Measurements from ENCODE around the gene CD7. TPM values are rescaled to one million over a fixed set of nuclear protein-coding genes. Genes with fewer than 3 reads are reported as not detected.

CD7 gene
- total and polyA plus RNA-seq, 2 donors from 2014 or later = 1.0 to 9.2 TPM

DNA sequence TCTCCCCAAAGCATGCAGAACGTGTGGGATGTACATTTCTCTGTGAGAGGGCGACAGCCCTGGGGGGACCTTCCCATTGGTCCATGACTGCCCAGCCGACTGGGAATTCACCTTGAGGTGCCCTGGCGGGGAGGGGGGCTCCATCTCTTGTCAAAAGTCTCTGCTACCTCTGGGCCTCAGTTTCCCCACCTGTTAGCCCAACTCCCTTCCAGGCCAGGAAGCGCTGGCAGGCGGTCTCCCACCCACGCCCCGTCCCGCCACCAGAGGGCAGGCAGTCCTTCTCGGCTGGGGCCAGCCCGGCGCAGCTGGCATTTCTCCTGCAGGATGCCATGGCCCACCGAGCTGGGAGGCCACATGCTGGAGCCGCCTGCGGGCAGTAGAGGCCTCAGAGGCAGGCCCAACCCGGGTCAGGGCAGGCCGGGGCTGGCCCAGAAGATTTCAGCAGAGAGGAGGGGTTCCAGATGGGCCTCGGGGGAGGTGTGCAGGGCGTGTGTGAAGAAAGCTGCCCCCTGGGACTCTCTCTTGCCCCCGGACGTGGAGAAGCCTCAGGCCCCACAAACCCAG lies 16.6 kb downstream of the CD7 start:
- no peaks in the 10 kb centered on the region for H3K36me3 ChIP-seq (ENCODE audit: control insufficient read depth in 2 of 3, insufficient read depth in 3 of 3, low read length in 3 of 3)
- no peak overlapping the region for H3K9ac ChIP-seq (ENCODE audit: low read length in 3 of 3)
- no peak overlapping the region for H3K4me3 ChIP-seq (ENCODE audit: low read length in 3 of 3)
- peak; percentile 82 to 91 (median 84) for DNase-seq
- peaks cover 2 to 32% (median 19%) of the 10 kb centered on the region in 3 donors for H3K4me1 ChIP-seq (ENCODE audit: control insufficient read depth in 2 of 3, insufficient read depth in 2 of 3, low read depth in 1 of 3, low read length in 3 of 3)
- FAIRE-seq = no peak
- H3K27ac ChIP-seq (ENCODE audit: low read depth in 2 of 2, low read length in 2 of 2) = no peak overlapping the region
- H3K9me3 ChIP-seq (ENCODE audit: control insufficient read depth in 2 of 3, insufficient read depth in 1 of 3, low read length in 3 of 3) = no peaks in the 10 kb centered on the region
- H3K27me3 ChIP-seq (ENCODE audit: control insufficient read depth, insufficient read depth, low read length) = no peaks in the 10 kb centered on the region
- intact Hi-C loops (cut with DNase I) = no loop called here
- peak; percentile 59 for TF ChIP-seq CTCF (IDR thresholded peaks at IDR 0.05; ENCODE audit: borderline replicate concordance, extremely low read depth, insufficient read depth)

GRCh38 chr17:82300228-82300627 lies 17.2 kb downstream of the CD7 start:
- FAIRE-seq (no peak), DNase-seq (no peak)
- intact Hi-C loops (cut with DNase I) = no loop called here
- peaks cover 2 to 32% (median 19%) of the 10 kb centered on the region in 3 donors for H3K4me1 ChIP-seq (ENCODE audit: control insufficient read depth in 2 of 3, insufficient read depth in 2 of 3, low read depth in 1 of 3, low read length in 3 of 3)
- H3K27me3 ChIP-seq (ENCODE audit: control insufficient read depth, insufficient read depth, low read length) = no peaks in the 10 kb centered on the region
- no peak overlapping the region for H3K27ac ChIP-seq (ENCODE audit: low read depth in 2 of 2, low read length in 2 of 2)
- TF ChIP-seq CTCF (IDR thresholded peaks at IDR 0.05; ENCODE audit: borderline replicate concordance, extremely low read depth, insufficient read depth) = no peak
- H3K36me3 ChIP-seq (ENCODE audit: control insufficient read depth in 2 of 3, insufficient read depth in 3 of 3, low read length in 3 of 3) = no peaks in the 10 kb centered on the region
- H3K9me3 ChIP-seq (ENCODE audit: control insufficient read depth in 2 of 3, insufficient read depth in 1 of 3, low read length in 3 of 3) = no peaks in the 10 kb centered on the region
- no peak overlapping the region for H3K9ac ChIP-seq (ENCODE audit: low read length in 3 of 3)
- H3K4me3 ChIP-seq (ENCODE audit: low read length in 3 of 3) = no peak overlapping the region

DNA sequence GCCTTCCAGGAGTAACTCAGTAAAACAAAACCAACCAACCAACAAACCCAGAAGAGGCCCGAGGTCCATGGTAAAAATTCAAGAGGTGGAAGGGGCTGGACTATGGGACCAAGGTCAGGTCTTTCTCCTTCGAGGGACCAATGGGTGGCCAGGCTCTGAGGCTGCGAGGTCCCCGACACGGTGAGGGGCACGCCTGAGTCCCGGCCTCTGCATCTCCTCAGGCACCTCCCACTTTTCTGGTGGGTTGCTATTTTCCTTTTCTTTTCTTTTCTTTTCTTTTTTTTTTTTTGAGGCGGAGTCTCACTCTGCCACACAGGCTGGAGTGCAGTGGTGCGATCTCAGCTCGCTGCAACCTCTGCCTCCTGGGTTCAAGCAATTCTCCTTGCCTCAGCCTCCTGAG lies 18.0 kb downstream of the CD7 start:
- Histone ChIP-seq H3K27me3 (ENCODE audit: control insufficient read depth, insufficient read depth, low read length) (no peaks in the 10 kb centered on the region), H3K9ac (ENCODE audit: low read length in 3 of 3) (no peak overlapping the region), H3K36me3 (ENCODE audit: control insufficient read depth in 2 of 3, insufficient read depth in 3 of 3, low read length in 3 of 3) (no peaks in the 10 kb centered on the region), H3K4me3 (ENCODE audit: low read length in 3 of 3) (no peak overlapping the region), H3K4me1 (ENCODE audit: control insufficient read depth in 2 of 3, insufficient read depth in 2 of 3, low read depth in 1 of 3, low read length in 3 of 3) (peaks cover 2 to 32% (median 19%) of the 10 kb centered on the region in 3 donors), H3K27ac (ENCODE audit: low read depth in 2 of 2, low read length in 2 of 2) (peak overlapping the region; percentile 95 to 96), H3K9me3 (ENCODE audit: control insufficient read depth in 2 of 3, insufficient read depth in 1 of 3, low read length in 3 of 3) (no peaks in the 10 kb centered on the region)
- FAIRE-seq = no peak
- no peak for TF ChIP-seq CTCF (IDR thresholded peaks at IDR 0.05; ENCODE audit: borderline replicate concordance, extremely low read depth, insufficient read depth)
- peak in 1 of 5 donors; percentile 48 for DNase-seq
- intact Hi-C loops (cut with DNase I) = no loop called here
